GM18907 (cell line): Measurements from ENCODE around the gene DEDD.
A peak's percentile ranks its signal among the peaks of the same experiment; 100 is the strongest.

Source experiments
- ATAC-seq: cut with Tn5 transposase; IDR thresholded peaks from one replicate; pipeline ENCODE4 v1.9.1; 2021; ENCODE audit warnings: mild to moderate bottlenecking, moderate library complexity; ENCODE audit not compliant: unreplicated experiment

The DEDD gene, protein sequence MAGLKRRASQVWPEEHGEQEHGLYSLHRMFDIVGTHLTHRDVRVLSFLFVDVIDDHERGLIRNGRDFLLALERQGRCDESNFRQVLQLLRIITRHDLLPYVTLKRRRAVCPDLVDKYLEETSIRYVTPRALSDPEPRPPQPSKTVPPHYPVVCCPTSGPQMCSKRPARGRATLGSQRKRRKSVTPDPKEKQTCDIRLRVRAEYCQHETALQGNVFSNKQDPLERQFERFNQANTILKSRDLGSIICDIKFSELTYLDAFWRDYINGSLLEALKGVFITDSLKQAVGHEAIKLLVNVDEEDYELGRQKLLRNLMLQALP

DNA sequence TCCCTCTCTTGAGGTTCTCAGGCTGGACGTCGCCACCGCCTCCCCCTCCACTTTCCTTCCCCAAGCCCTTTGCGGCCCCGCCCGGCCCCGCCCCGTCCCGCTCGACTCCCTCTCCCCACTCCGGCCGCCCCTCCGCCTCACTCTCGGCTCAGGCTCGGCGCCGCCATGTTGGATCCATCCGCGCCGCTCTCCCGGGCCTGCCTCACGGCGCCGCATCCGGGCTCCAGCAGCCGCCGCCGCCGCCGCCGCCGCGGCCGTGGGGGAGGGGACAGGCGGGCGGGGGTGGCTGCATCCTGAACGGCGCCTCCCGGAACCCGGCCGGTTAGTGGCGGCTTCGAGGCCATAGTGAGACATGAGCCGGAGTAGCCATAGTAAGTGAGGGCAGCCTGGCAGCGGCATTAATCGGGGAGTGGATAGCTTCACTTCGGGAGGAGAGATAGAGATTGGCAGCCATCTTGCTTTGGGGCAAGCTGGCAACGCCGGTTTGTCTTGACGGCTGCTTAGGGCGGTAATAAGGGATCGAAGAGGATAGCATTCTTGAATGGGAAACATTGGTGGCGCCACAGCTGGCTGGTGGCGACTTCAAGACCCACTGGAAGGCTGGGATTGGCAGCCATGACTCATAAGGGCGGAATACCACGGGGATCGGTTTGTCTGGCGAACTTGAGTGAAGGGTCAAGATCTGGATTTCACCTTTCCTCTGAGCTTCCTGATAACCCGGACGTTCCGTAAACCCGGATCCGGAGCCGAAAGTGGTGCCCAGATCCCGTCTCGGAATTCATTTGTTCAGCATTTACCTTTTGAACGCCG lies at the start of gene DEDD:
TSS of gene DEDD (minus strand) at position 258 of the 810 bp plus-strand sequence. CDS start 8,205 bp downstream, outside the sequence.
- ATAC-seq = peak; percentile 95

DNA sequence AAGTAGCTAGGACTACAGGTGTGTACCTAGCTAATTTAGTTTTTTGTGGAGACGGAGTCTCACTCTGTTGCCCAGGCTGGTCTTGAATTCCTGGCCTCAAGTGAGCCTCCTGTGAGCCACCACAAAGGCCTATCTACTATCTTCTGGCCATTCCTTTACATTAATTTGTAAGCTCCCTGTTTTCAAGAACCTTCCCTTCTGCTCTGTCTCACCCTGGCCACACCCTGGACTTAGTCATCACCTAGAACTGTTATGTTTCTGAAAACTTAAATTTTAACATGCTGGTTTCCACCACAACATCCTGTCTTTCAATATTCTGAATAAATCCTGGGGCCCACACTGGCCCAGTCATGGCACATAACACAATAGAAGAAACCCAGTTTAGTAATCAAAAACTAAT lies 49.7 kb upstream of the DEDD start:
- ATAC-seq = peak; percentile 45

DNA sequence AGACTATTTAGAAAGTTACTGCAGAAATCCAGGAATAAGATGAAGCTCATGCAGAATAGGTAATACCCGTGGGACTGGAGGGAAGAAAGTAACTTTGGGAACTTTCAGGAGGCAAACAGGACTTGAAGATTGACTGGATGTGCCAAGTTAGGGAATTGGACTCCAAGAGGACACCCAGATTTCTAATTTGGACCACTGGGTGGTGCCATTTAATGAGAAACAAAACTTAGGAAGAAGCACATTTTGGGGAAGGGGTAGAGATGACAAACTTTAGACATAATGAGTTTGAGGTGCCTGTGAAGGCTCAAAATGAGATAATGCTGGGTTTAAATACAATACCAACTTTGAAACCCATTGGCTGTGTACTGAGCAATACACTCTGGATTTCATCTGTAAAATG lies 48.2 kb upstream of the DEDD start:
- no peak for ATAC-seq

DNA sequence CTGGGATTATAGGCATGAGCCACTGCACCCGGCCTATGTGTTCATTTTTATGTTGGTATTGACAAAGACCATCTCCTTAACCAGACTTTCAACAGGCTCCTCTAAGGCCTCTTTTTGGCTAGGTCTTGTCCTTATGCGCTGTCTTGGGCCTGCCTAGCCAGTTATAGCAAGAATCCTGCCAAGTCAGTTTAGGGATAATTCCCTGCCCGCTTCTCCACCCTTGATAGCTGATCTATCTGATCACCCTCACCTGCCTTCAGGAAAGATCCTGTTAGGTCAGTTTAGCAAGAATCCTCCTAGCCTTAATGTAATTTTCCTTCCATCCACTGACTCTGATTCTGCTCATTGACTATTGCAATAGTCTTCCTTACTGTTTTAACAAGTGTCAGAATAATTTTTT lies 47.2 kb upstream of the DEDD start:
- ATAC-seq = no peak

DNA sequence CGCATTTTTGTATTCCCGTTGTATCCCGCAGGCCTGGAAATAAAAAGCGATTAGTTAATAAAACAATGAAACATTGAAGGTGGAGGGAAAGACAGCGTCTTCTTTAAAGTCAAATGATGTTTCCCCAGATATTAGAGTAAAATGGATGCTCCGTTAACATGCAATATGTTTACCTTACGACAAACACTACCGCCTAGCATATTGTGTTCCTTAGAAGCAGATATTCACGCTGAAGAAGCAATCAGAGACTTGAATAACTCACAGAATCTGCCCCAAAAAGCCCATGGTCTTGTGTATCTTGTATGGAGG lies 45.4 kb upstream of the DEDD start:
- no peak for ATAC-seq

DNA sequence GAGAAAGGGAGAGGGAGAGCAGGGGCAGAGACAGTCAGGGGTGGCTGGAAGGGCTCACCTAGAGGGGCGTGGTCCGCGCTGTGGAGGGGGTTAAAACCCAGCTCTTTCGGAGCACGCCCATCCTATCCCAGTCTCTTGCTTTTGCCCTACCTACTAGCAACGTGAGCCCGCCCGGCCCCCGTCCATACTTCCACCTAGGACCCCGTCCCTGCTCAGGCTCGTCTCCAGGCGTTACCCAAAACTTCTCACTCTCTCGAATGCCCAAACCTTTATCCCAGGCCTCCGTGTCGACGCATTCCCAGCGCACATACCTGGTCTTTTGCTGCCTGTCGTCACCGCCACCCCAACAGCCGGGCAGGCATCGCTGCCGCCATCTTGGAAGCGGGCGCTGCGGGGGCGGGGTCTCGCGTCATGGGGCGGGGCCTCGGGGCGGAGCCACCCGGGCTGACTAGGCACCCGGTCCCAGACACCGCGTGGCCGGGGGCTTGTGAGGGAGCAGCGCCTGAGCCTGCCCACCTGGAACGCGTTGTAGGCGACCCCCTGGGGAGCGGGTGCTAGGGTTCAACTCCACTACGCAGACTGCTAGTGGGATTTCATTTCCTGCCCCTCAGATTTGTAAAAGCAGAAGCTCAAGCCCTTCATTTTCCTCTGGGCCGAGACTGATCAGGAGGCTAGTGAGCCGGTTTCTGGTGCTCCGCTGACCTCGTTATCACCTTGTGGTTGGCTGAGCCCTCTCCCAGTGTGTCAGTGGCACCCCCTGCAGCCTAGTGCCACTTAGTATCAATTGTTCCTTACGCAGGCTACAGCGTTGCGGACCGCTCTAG lies 44.9 kb upstream of the DEDD start, which contains the start of gene B4GALT3:
TSS of gene B4GALT3 (minus strand) at position 396 of the 824 bp plus-strand sequence. CDS start 1,447 bp downstream, outside the sequence.
- peak; percentile 81 for ATAC-seq

DNA sequence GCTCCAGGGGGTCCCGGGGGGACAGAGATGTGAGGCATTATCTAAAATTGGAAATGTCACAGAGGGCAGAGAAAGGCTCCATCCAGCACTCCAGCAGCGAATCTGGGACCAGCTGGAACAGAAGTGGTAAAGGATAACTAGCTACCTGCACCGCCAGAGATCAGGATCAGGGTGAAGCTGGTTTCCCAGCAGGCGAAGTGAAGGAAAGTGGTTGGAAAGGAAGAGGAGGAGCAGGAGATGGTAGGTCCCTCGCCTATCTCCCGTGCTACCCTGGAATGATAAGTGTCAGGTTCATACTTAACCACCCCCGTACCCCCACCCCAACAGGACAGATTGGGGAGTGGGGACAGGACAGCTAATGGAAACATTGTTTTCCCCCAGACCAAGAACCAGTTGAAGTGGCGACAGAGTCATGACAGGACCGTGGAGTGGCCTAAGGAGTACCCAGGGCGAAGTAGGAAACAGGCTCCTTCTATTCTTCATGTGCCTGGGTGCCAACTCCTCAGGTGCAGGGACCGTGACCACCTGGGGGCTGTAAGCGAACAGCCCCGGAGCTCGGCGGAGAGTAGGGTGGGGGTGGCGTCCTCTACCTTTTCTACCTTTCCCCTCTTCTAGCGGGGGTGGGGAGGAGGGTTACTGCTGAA lies 44.1 kb upstream of the DEDD start:
- ATAC-seq = peak; percentile 6

DNA sequence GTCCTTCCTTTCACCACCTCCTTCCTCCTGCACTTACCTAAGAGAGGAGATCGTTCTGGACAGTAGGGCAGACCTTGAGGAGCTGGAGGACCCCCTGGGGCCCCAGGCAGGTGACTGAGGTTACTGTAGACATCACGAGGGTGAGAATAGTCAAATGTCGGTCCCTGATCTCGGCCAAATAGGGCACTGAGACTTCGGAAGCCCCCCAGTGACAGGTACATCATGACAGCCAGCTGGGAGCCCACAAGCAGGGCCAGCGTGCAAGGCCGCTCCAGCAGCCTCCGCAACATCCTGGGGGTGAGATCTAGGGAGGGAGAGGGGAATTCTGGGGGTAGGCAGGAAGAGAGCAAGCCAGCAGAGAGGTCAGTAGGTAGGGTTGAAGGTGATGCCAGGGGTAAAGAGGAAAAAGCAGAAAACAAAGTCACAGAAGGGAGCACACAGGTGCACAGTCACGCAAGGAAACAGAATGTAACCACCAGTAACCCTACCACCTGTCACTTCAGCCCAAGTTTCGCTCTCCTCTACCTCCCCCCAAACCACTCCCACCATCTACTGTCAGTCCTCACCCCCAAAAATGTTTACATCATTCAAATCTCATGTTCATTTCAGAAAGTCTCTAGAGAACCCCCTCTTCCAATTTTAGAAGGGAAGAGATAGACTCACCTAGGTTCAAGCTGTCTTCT lies 43.4 kb upstream of the DEDD start:
- ATAC-seq = no peak

DNA sequence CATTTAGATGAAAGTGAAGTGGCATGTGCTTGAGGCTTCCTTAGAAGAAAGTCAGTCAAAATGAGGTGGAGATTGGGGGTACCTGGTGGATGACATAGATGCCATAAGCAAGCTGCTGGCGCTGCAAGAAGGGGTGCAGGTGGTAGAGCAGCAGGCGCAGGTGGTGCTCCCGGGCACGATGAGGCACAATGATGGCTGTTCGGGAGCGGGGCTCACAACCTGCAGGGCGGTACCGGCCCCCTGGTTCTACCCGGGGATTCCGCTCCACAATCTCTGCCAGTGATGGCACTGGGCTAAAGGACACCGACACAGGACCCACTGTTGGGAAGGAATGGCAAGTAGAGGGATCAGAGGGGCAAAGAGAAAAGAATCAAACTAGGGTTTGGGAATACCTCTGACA lies 42.4 kb upstream of the DEDD start:
- ATAC-seq = no peak

DNA sequence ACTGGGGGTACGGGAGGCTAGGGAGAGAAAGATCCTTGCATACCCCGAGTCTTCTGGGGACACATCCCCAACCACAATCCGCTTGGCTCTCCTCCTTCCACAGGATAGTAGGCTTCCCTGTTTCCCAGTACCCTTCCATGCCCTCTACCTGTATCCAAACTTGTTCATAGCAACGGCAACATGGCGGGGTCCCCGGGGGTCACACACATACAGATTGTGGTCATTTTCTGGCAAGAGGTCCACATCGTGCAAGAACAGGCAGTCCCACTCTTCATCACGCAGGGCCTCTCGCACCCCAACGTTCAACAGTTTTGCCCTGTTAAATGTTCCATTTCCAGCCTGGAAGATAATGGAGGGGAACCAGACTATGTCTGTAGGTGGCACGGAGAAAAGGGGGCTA lies 41.2 kb upstream of the DEDD start:
- no peak for ATAC-seq

DNA sequence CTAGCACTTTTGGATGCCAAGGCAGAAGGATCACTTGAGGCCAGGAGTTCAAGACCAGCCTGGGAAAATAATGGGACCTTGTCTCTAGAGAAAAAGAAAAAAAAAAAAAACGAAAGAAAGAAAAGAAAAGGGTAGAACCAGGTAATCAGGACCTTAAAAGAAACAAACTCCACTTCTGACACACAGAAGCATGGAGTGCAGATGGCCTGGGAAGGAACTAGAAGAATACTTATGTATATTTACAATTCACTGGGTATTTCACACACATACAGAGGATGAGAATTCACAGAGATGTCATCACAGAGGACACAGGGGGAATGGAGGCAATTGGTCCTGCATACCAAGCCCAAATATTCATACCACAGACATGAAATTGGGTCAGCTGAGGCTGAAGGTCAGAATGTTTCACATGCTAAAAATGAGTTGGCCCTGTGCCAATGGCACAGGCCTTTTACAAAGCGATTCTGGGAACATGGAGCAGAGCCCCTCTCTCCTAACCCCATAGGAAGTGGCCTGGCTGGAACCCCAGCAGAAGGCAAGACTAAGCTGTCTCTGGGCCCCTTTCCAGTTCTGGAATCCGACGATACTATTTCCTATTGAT lies 40.4 kb upstream of the DEDD start:
- ATAC-seq = no peak

DNA sequence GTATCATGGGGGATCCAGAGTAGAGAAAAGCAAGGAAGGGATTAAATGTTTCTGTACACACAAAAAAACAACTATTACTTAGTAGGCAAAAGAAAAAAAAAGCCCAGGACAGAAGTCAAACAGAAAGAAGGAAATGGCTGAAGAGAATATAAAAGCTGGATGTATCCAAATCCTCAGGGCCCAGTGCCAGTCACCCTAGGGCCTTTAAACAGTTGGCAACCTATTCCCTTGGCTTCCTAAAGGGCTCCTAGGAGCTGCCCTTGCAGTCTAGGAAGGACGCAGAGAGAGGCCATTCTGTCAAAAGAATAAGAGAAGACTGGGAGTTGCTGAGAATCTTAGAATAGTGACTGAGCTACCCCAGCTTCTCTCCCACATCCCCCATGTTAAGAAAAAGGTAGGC lies 39.9 kb upstream of the DEDD start:
- ATAC-seq = no peak

DNA sequence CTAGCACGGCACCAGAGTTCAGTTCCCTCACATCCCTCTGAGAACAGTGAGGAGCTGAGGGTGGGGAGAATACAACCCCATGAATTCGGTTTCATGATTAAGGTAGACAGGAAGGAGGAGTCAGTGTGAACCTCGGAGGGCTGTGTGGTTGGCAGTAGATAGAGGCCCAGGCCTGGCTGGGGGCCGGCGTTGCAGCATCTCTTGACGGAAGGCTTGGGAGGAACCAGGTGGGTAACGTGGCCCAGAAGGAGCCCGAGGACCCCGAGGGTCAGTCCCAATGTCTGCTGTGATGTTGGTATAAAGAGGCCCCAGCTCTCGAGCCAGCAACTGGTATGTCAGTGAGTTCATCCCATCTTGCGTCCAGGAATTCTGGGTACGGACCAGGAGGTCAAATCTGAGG lies 39.2 kb upstream of the DEDD start:
- no peak for ATAC-seq

DNA sequence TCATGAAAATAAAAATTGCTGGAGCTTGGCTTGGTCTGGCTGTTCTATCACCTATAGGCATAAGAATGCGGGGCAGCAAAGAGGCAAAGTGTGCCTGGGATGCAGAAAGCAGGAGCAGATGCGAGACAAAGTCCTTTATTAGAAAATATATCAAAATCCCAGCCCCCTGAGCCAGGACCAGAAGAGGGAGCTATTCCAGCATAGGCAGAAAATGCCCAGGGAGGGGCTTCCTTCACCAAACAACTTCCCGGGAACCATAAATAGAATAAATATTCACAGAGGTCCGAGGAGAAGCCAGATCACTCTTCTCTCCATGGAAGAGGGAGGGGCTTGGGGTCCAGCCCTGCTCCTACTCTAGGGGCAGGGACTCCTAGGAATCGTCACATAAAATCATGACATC lies 38.7 kb upstream of the DEDD start:
- ATAC-seq = no peak

DNA sequence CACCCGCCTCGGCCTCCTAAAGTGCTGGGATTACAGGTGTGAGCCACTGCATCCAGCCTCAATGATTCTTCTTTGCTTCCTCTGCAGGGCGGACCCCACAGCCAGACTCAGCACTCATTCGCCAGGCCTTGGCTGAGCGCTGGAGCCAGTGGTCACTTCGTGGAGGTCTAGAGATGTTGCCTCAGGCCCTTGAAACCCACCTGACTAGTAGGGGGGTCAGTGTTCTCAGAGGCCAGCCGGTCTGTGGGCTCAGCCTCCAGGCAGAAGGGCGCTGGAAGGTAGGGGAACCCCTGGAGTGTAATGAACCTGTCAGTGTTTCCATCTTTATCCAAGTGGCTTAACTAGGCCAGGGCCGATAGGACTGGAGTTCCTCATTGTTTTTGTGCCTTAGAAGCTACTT lies 36.4 kb upstream of the DEDD start:
- no peak for ATAC-seq

DNA sequence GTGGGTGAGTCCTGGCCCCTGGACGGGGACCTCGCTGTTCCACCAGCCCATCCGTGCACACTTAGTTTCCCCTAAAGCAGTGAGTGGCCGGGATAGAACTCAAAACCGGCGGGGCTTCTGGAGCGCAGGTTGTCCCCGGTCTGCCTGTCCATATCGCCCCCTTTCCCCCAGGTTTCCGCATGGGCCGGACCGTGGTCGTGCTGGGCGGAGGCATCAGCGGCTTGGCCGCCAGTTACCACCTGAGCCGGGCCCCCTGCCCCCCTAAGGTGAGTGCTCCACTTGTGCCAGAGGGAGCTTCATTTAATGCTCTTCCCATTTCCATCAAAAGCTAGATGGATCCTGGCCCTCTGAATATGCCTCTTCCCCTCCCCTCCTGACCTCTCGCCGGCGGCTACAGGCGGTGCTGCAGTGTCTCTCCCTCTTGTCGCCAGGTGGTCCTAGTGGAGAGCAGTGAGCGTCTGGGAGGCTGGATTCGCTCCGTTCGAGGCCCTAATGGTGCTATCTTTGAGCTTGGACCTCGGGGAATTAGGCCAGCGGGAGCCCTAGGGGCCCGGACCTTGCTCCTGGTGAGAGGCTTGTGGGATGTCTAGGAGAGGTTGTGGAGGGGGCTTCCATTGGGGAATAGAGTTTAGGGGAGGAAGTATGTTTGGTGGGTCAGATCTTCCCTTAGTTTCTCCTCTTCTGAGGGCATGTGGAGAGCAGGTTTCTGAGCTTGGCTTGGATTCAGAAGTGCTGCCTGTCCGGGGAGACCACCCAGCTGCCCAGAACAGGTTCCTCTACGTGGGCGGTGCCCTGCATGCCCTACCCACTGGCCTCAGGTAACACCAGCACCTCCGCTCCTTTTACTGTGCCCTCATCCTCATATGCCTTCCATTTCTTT lies 34.4 kb upstream of the DEDD start:
- ATAC-seq = peak; percentile 12

DNA sequence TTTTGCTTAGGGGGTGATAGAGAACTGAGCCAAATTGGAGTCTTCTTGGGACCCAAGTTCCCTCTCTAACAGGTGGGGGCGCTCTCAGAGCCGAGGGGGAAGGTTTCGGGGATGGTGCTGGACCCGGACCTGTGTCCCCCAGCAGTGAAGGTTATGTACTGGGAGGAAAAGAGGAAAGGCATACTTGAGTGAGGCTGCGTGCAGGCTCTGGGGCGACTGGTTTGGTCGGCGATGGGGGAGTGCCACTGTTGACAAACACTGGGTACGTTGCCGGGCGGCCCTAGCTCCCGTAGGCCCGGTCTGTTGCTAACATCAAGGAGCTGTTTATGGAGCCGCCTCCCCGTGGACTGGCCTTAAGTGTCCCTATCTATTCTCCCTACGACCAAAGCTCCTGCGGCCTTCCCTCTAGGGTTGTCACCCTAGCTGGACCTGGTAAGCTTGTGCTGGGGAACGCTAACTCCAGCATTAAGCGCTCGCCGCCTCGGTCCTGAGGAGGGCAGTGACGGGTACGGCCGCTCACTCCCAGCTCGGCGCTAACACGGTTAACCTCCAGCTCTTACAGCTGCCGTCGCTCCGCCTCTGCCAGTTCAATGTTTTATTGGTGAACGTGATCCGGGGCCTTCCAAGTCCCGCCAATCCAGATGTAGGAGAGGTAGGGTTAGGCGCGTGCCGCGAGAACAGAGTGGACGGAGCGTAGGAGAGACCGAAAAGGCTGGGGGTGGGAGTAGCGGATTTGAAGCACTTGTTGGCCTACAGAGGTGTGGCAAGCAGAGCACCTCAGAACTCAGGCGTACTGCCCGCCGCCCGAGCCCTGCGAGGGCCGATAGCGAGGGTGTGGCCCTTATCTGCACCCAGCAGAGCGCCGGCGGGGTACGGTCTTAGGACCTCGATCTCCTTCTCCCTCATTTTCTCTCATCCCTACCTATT lies 33.5 kb upstream of the DEDD start, which contains the start of gene PPOX:
TSS of gene PPOX (plus strand) at position 685 of the 927 bp plus-strand sequence. CDS start 422 bp downstream, outside the sequence.
- peak; percentile 92 for ATAC-seq
